GM23248 (cell line): Measurements from ENCODE around the gene RAB30.

Experiments
- EZH2 ChIP-seq: fragments of 200-600 bp; sonication (generic); IDR thresholded peaks from 2 replicates; pipeline ENCODE4 v1.6.1; 2018; ENCODE audit warnings: antibody characterized with exemption, mild to moderate bottlenecking; ENCODE audit not compliant: insufficient read depth, poor library complexity, severe bottlenecking
- EZH2phosphoT487 ChIP-seq: fragments of 200-600 bp; sonication (generic); IDR thresholded peaks from 2 replicates; pipeline ENCODE4 v1.6.1; 2018; ENCODE audit warnings: antibody characterized with exemption, moderate library complexity, mild to moderate bottlenecking, low read depth; ENCODE audit not compliant: insufficient read depth

- TF ChIP-seq EZH2phosphoT487 (no peak), EZH2 (no peak)
Observed at GRCh38 chr11:82930229-82930628, 141.5 kb downstream of the RAB30 start.
